Common myeloid progenitor, CD34-positive (primary cell): ENCODE results near the gene ANK3.

Source experiments
- CTCF ChIA-PET: fragments of 350-600 bp; sonication (Branson Sonifier 250); formaldehyde crosslinking; loops from one replicate; lab custom pipeline; 2021; ENCODE audit warnings: antibody characterized with exemption; lab: Charles Lee
- POLR2A ChIA-PET: fragments of 350-600 bp; sonication (Branson Sonifier 250); formaldehyde crosslinking; loops from one replicate; lab custom pipeline; 2021; ENCODE audit warnings: antibody characterized with exemption; lab: Charles Lee
- DNase-seq, 3 donors: peaks; one replicate each; pipeline versions ENCODE4 v3.0.0 to v3.0.0-alpha.2; 2013
- H3K27ac ChIP-seq, 2 experiments: 1 replicate in 1 of 2; 2 replicates in 1 of 2; pipeline ENCODE4 v1.7.0; 2013; ENCODE audit warnings: inconsistent platforms in 2 of 2, low read length in 2 of 2, mild to moderate bottlenecking in 2 of 2, low read depth in 1 of 2, moderate library complexity in 1 of 2; ENCODE audit not compliant: severe bottlenecking in 2 of 2, insufficient read depth in 1 of 2, poor library complexity in 1 of 2
- H3K27me3 ChIP-seq, 5 experiments: replicated peaks in 2 of 5; 1 replicate in 3 of 5; 2 replicates in 2 of 5; pipeline versions ENCODE4 v1.6.1 to v1.7.0; 2013; ENCODE audit warnings: low read length in 4 of 5, mild to moderate bottlenecking in 2 of 5, moderate library complexity in 2 of 5, inconsistent platforms in 1 of 5; ENCODE audit not compliant: insufficient read depth in 5 of 5, control insufficient read depth in 4 of 5
- H3K36me3 ChIP-seq, 4 experiments: 1 replicate in 2 of 4; 2 replicates in 2 of 4; pipeline versions ENCODE4 v1.6.1 to v1.7.0; 2013; ENCODE audit warnings: low read length in 3 of 4, control low read depth in 1 of 4, mild to moderate bottlenecking in 1 of 4; ENCODE audit not compliant: control insufficient read depth in 4 of 4, insufficient read depth in 4 of 4
- H3K4me1 ChIP-seq, 4 experiments: 1 replicate in 3 of 4; 2 replicates in 1 of 4; pipeline versions ENCODE4 v1.6.1 to v1.7.1; 2013; ENCODE audit warnings: low read length in 3 of 4, mild to moderate bottlenecking in 3 of 4, control low read depth in 1 of 4, inconsistent platforms in 1 of 4, moderate library complexity in 1 of 4; ENCODE audit not compliant: control insufficient read depth in 4 of 4, insufficient read depth in 4 of 4; ENCODE audit errors: control extremely low read depth in 1 of 4
- H3K4me3 ChIP-seq, 7 experiments: 1 replicate in 4 of 7; 2 replicates in 3 of 7; pipeline versions ENCODE4 v1.5.1 to v1.7.0; 2013; ENCODE audit warnings: mild to moderate bottlenecking in 7 of 7, low read length in 6 of 7, moderate library complexity in 6 of 7, inconsistent platforms in 2 of 7, low read depth in 2 of 7, control low read depth in 1 of 7; ENCODE audit not compliant: insufficient read depth in 4 of 7, control insufficient read depth in 1 of 7; ENCODE audit errors: extremely low read depth in 1 of 7
- H3K9me3 ChIP-seq, 5 experiments: 1 replicate in 4 of 5; 2 replicates in 1 of 5; pipeline versions ENCODE4 v1.6.1 to v1.7.1; 2013; ENCODE audit warnings: low read length in 4 of 5, mild to moderate bottlenecking in 2 of 5, inconsistent platforms in 1 of 5, low read depth in 1 of 5, moderate library complexity in 1 of 5; ENCODE audit not compliant: control insufficient read depth in 4 of 5, insufficient read depth in 2 of 5; ENCODE audit errors: control extremely low read depth in 1 of 5
- WGBS: methylation state at CpG from one replicate; pipeline ENCODE4 v1.1.5; 2013; ENCODE audit not compliant: insufficient coverage; 5-methylcytosine and 5-hydroxymethylcytosine counted together

ANK3 gene

DNA sequence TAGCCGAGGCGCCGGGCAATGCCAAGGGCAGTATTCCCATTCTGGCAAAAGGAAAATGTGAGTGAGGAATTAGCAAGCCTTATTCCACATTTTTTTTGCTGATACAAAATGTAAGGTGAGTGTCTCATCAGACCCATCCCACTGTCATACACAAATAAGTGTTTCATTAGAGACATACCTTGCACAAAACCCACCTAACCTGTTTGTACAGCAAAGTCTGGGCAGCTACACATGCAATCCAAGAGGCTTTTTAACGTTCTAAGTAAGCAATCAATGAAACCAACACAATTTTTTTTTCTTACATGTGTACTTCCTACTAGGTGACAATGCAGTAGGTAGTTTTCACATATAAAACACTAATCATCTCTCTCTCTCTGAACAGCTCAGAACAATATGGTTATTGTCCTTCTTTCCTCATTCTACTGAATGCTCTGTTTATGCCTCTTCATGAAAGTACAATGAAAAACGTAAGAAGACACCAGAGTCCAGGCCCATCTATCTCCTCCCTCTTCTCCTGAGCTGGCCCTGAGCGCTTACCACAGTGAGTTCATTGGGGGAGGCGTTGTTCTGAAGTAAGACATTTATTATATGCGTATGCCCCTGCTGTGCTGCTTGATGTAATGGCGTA is 217.2 kb downstream of the ANK3 start:
- no peak for DNase-seq
- Histone ChIP-seq H3K4me1 (peaks cover 0 to 3% (median 0%) of the 10 kb centered on the region in 4 experiments), H3K4me3 (no peak overlapping the region), H3K36me3 (peaks cover 0 to 2% (median 0%) of the 10 kb centered on the region in 4 experiments), H3K27ac (no peak overlapping the region), H3K27me3 (no peaks in the 10 kb centered on the region), H3K9me3 (no peaks in the 10 kb centered on the region)
- WGBS: 97% methylated on average over 4 of the region's 9 CpGs
- ChIA-PET POLR2A (no interaction called here), CTCF (no interaction called here)

- no peak overlapping the region for H3K27ac ChIP-seq
- ChIA-PET CTCF (interaction anchor here (1.6 kb wide), 1 partner anchor 58 kb away, joined by 3 read pairs; no protein-coding TSS in a partner anchor), POLR2A (no interaction called here)
- WGBS: no CpG with 5 or more reads among the region's 2 CpGs
- no peak overlapping the region for H3K4me3 ChIP-seq
- H3K36me3 ChIP-seq: peaks cover 0 to 2% (median 0%) of the 10 kb centered on the region in 4 experiments
- peaks cover 0 to 3% (median 0%) of the 10 kb centered on the region in 4 experiments for H3K4me1 ChIP-seq
- H3K9me3 ChIP-seq: no peaks in the 10 kb centered on the region
- DNase-seq: no peak
- H3K27me3 ChIP-seq: no peaks in the 10 kb centered on the region
Measured at GRCh38 chr10:60171436-60172013, 218.2 kb downstream of the ANK3 start.

GRCh38 chr10:60170250-60170649 is 219.4 kb downstream of the ANK3 start:
- no peaks in the 10 kb centered on the region for H3K4me1 ChIP-seq
- ChIA-PET POLR2A (no interaction called here), CTCF (interaction anchor here (1.6 kb wide), 1 partner anchor 57 kb away, joined by 3 read pairs; no protein-coding TSS in a partner anchor)
- H3K9me3 ChIP-seq: no peaks in the 10 kb centered on the region
- H3K36me3 ChIP-seq: peaks cover 0 to 2% (median 0%) of the 10 kb centered on the region in 4 experiments
- 100% methylated on average over 3 of the region's 3 CpGs for WGBS
- no peak overlapping the region for H3K4me3 ChIP-seq
- H3K27ac ChIP-seq: no peak overlapping the region
- no peak for DNase-seq
- no peaks in the 10 kb centered on the region for H3K27me3 ChIP-seq

GRCh38 chr10:60169111-60169510 is 220.6 kb downstream of the ANK3 start:
- POLR2A ChIA-PET: no interaction called here
- DNase-seq: no peak
- Histone ChIP-seq H3K27me3 (no peaks in the 10 kb centered on the region), H3K4me1 (no peaks in the 10 kb centered on the region), H3K27ac (no peak overlapping the region), H3K4me3 (no peak overlapping the region), H3K36me3 (peaks cover 0 to 2% (median 0%) of the 10 kb centered on the region in 4 experiments), H3K9me3 (no peaks in the 10 kb centered on the region)
- WGBS: 80% methylated on average over 1 of the region's 2 CpGs
- CTCF ChIA-PET: interaction anchor here (1.4 kb wide), 1 partner anchor 11 kb away, joined by 3 read pairs; no protein-coding TSS in a partner anchor

- Histone ChIP-seq H3K9me3 (no peaks in the 10 kb centered on the region), H3K27me3 (no peaks in the 10 kb centered on the region), H3K36me3 (peaks cover 0 to 2% (median 0%) of the 10 kb centered on the region in 4 experiments), H3K27ac (no peak overlapping the region), H3K4me3 (no peak overlapping the region), H3K4me1 (no peaks in the 10 kb centered on the region)
- no peak for DNase-seq
- WGBS: no CpG with 5 or more reads among the region's 4 CpGs
- ChIA-PET POLR2A (no interaction called here), CTCF (no interaction called here)
Measured at GRCh38 chr10:60167050-60167449, 222.6 kb downstream of the ANK3 start.

- H3K9me3 ChIP-seq: peaks cover 0 to 2% (median 0%) of the 10 kb centered on the region in 5 experiments
- no peaks in the 10 kb centered on the region for H3K27me3 ChIP-seq
- DNase-seq: no peak
- ChIA-PET CTCF (no interaction called here), POLR2A (interaction anchor here (0.7 kb wide), 1 partner anchor 27 kb away, joined by 3 read pairs; no protein-coding TSS in a partner anchor)
- no peak overlapping the region for H3K4me3 ChIP-seq
- H3K27ac ChIP-seq: no peak overlapping the region
- no peaks in the 10 kb centered on the region for H3K4me1 ChIP-seq
- H3K36me3 ChIP-seq: no peaks in the 10 kb centered on the region
Measured at GRCh38 chr10:60163786-60164185, 225.9 kb downstream of the ANK3 start.

DNA sequence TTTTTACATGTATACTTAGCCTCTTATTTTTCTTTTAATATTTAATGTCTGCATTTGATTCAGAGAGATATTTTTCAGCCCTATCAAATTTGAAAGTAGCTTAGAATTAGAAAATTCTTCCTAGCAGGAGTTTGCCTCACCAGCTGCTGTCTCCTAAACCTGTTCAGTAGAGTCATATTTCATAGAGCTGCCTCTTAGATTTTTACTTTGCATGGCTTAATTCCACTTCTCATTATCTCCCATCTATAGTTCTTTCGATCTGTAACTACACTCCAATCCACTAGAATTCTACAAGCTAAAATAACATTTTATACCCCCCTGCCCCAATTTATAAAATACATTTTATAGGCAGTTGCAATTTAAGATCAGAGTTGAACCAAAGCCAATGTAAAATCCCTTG is 227.0 kb downstream of the ANK3 start:
- no peak overlapping the region for H3K4me3 ChIP-seq
- no peaks in the 10 kb centered on the region for H3K4me1 ChIP-seq
- H3K36me3 ChIP-seq: no peaks in the 10 kb centered on the region
- POLR2A ChIA-PET: no interaction called here
- 100% methylated on average over 1 of the region's 1 CpG for WGBS
- H3K27me3 ChIP-seq: no peaks in the 10 kb centered on the region
- CTCF ChIA-PET: no interaction called here
- H3K9me3 ChIP-seq: peaks cover 0 to 2% (median 0%) of the 10 kb centered on the region in 5 experiments
- no peak for DNase-seq
- no peak overlapping the region for H3K27ac ChIP-seq
